ENCODE results near the gene SCGB2B2.

DNA sequence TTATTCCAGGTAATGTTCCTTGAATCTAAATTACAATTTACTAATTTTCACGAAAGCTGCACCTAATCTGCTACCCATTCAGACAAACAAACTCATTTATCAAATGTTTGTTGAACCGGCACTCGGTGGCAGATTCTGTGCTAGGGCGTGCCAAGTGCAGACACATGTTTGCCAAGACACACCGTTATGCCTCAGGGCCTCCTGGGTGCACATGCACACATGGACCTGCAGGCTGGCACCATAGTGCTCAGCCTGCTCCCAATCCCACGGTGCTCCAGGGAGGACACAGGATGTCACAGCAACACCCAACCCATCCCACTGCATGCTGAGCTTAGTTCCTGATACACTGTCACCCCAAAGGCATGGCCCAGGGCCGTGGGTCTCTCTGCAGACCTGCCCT is 7.7 kb downstream of the SCGB2B2 start:
- TF ChIP-seq, protein P1, sequence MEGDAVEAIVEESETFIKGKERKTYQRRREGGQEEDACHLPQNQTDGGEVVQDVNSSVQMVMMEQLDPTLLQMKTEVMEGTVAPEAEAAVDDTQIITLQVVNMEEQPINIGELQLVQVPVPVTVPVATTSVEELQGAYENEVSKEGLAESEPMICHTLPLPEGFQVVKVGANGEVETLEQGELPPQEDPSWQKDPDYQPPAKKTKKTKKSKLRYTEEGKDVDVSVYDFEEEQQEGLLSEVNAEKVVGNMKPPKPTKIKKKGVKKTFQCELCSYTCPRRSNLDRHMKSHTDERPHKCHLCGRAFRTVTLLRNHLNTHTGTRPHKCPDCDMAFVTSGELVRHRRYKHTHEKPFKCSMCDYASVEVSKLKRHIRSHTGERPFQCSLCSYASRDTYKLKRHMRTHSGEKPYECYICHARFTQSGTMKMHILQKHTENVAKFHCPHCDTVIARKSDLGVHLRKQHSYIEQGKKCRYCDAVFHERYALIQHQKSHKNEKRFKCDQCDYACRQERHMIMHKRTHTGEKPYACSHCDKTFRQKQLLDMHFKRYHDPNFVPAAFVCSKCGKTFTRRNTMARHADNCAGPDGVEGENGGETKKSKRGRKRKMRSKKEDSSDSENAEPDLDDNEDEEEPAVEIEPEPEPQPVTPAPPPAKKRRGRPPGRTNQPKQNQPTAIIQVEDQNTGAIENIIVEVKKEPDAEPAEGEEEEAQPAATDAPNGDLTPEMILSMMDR (IDR thresholded peaks at IDR 0.05): no peak
- TF ChIP-seq POLR2A (IDR thresholded peaks at IDR 0.05) (no peak), POLR2AphosphoS5 (IDR thresholded peaks at IDR 0.05) (no peak)
